ENCODE results near the gene GNA12.

DNA sequence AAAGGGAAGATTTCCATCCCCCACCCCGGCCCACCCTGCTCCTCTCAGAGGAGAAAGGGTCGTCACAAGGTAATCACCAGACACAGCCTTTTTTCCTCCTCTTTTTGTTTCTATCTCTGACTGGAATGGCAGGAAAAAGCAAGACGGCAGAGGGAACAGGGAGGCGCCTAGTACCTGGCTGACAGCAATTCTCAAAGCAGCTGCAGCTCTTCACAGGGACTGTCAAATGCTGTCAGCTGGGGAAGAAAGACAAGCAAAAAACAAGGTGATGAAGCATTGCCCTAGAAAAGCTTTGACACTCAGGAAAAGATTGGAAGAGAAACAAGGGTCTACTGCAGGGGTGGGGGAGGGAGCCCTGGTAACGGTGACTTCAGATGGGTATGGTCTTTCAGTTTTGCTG, 52.7 kb downstream of the GNA12 start:
- no peak for TF ChIP-seq EZH2 (IDR thresholded peaks at IDR 0.05; ENCODE audit: insufficient read depth, poor library complexity, severe bottlenecking)
- TF ChIP-seq EZH2phosphoT487 (IDR thresholded peaks at IDR 0.05; ENCODE audit: insufficient read depth, low read depth): no peak

Measured in GM23248 (cell line).